H1 (cell line): ENCODE data around the gene TMEM63C. TPM values are rescaled to one million over a fixed set of nuclear protein-coding genes. Genes with fewer than 3 reads are reported as not detected.

Experiments used
- CTCF ChIA-PET: fragments of 300-600 bp; sonication (Branson Sonifier 250); formaldehyde crosslinking; loops from one replicate; lab custom pipeline; 2021; ENCODE audit not compliant: partially characterized antibody; lab: Charles Lee
- POLR2A ChIA-PET: fragments of 300-600 bp; sonication (Branson Sonifier 250); formaldehyde crosslinking; loops from one replicate; lab custom pipeline; 2021; ENCODE audit warnings: inconsistent platforms; ENCODE audit not compliant: partially characterized antibody; lab: Charles Lee
- DNase-seq, 2 experiments: peaks; one replicate each; pipeline versions ENCODE4 v3.0.0 to v3.0.0-alpha.2; 2010 to 2022; ENCODE audit warnings: low spot score in 2 of 2, low read depth in 1 of 2, mixed read lengths in 1 of 2
- FAIRE-seq: peaks from 2 replicates; lab custom pipeline; 2011; peaks lifted over from hg19 to GRCh38; lab: Jason Lieb, UNC
- H2AFZ ChIP-seq: 2 replicates; pipeline ENCODE4 v1.8.1; 2012; ENCODE audit warnings: low read length, inconsistent platforms
- H2AK5ac ChIP-seq: 2 replicates; pipeline ENCODE4 v1.6.1; 2013; ENCODE audit warnings: low read depth, low read length
- H2BK120ac ChIP-seq: replicated peaks from 2 replicates; pipeline ENCODE3; 2013; ENCODE audit warnings: low read depth, low read length, inconsistent platforms
- H2BK12ac ChIP-seq: 2 replicates; pipeline ENCODE4 v1.6.1; 2013; ENCODE audit warnings: low read depth, low read length
- H2BK15ac ChIP-seq: 2 replicates; pipeline ENCODE4 v1.6.1; 2013; ENCODE audit warnings: low read length
- H2BK20ac ChIP-seq: 2 replicates; pipeline ENCODE4 v1.6.1; 2013; ENCODE audit warnings: low read length
- H2BK5ac ChIP-seq: 2 replicates; pipeline ENCODE4 v1.6.1; 2013; ENCODE audit warnings: low read depth, low read length
- H3K14ac ChIP-seq: 2 replicates; pipeline ENCODE4 v1.6.1; 2013; ENCODE audit warnings: inconsistent platforms; ENCODE audit not compliant: insufficient read length
- H3K18ac ChIP-seq: 2 replicates; pipeline ENCODE4 v1.6.1; 2013; ENCODE audit warnings: low read length; ENCODE audit errors: extremely low read depth
- H3K23ac ChIP-seq: 2 replicates; pipeline ENCODE4 v1.6.1; 2013; ENCODE audit warnings: inconsistent platforms; ENCODE audit not compliant: insufficient read length
- H3K23me2 ChIP-seq: 2 replicates; pipeline ENCODE4 v1.6.1; 2013; ENCODE audit warnings: low read depth, low read length
- H3K27ac ChIP-seq: 2 replicates; pipeline ENCODE4 v1.6.1; 2011; ENCODE audit warnings: low read depth, low read length, inconsistent platforms
- H3K27me3 ChIP-seq, 4 experiments: replicated peaks in 1 of 4; 1 replicate in 1 of 4; 2 replicates in 3 of 4; pipeline versions ENCODE4 v1.6.1 to v1.8.1; 2011 to 2013; ENCODE audit warnings: low read length in 3 of 4, mild to moderate bottlenecking in 3 of 4, inconsistent platforms in 2 of 4, mixed read lengths in 2 of 4, moderate library complexity in 1 of 4; ENCODE audit not compliant: control insufficient read depth in 3 of 4, insufficient read depth in 3 of 4; ENCODE audit errors: extremely low read depth in 1 of 4
- H3K36me3 ChIP-seq, 4 experiments: 2 replicates each; pipeline versions ENCODE4 v1.6.1 to v1.8.1; 2011 to 2013; ENCODE audit warnings: mild to moderate bottlenecking in 4 of 4, low read length in 3 of 4, moderate library complexity in 2 of 4, control low read depth in 1 of 4, inconsistent platforms in 1 of 4; ENCODE audit not compliant: insufficient read depth in 4 of 4, control insufficient read depth in 2 of 4
- H3K4ac ChIP-seq: replicated peaks from 2 replicates; pipeline ENCODE3; 2013; ENCODE audit warnings: low read length, low read depth, mixed read lengths, inconsistent platforms; ENCODE audit not compliant: insufficient read length
- H3K4me1 ChIP-seq, 4 experiments: replicated peaks in 1 of 4; 1 replicate in 1 of 4; 2 replicates in 3 of 4; pipeline versions ENCODE4 v1.6.1 to v1.8.1; 2011 to 2013; ENCODE audit warnings: low read length in 3 of 4, inconsistent platforms in 2 of 4, mixed read lengths in 1 of 4; ENCODE audit not compliant: insufficient read depth in 4 of 4, control insufficient read depth in 3 of 4
- H3K4me2 ChIP-seq, 2 experiments: 2 replicates each; pipeline versions ENCODE4 v1.6.1 to v1.8.1; 2011 to 2013; ENCODE audit warnings: low read depth in 2 of 2, low read length in 2 of 2, control low read depth in 1 of 2, inconsistent platforms in 1 of 2, mild to moderate bottlenecking in 1 of 2; ENCODE audit not compliant: insufficient read depth in 1 of 2
- H3K4me3 ChIP-seq, 4 experiments: fragments of 200-600, 300-600 bp in 1 of 4; sonication (generic), shearing (Covaris generic), sonication (Bioruptor Twin) in 1 of 4; 2 replicates each; pipeline versions ENCODE4 v1.5.1 to v1.8.1; 2011 to 2016; ENCODE audit warnings: low read length in 4 of 4, low read depth in 3 of 4, control low read depth in 2 of 4, inconsistent platforms in 2 of 4, mild to moderate bottlenecking in 2 of 4, mixed read lengths in 1 of 4, moderate library complexity in 1 of 4; ENCODE audit not compliant: insufficient read depth in 2 of 4; ENCODE audit errors: extremely low read depth in 1 of 4
- H3K56ac ChIP-seq: replicated peaks from 2 replicates; pipeline ENCODE3; 2013; ENCODE audit warnings: low read depth, mild to moderate bottlenecking, mixed read lengths, low read length, inconsistent platforms; ENCODE audit not compliant: insufficient read length
- H3K79me1 ChIP-seq: 2 replicates; pipeline ENCODE4 v1.6.1; 2013; ENCODE audit warnings: low read depth, low read length, control low read depth
- H3K79me2 ChIP-seq, 2 experiments: 2 replicates each; pipeline versions ENCODE4 v1.6.1 to v1.8.1; 2012 to 2013; ENCODE audit warnings: low read length in 2 of 2, mild to moderate bottlenecking in 2 of 2, inconsistent platforms in 1 of 2; ENCODE audit not compliant: insufficient read depth in 2 of 2, control insufficient read depth in 1 of 2
- H3K9ac ChIP-seq, 4 experiments: replicated peaks in 1 of 4; 1 replicate in 1 of 4; 2 replicates in 3 of 4; pipeline versions ENCODE4 v1.6.1 to v1.8.1; 2011 to 2013; ENCODE audit warnings: low read depth in 3 of 4, low read length in 3 of 4, control low read depth in 2 of 4, mild to moderate bottlenecking in 2 of 4, moderate library complexity in 2 of 4, inconsistent platforms in 1 of 4; ENCODE audit errors: extremely low read depth in 1 of 4
- H3K9me3 ChIP-seq, 2 experiments: 2 replicates each; pipeline versions ENCODE4 v1.6.1 to v1.8.1; 2012 to 2013; ENCODE audit warnings: mild to moderate bottlenecking in 2 of 2, moderate library complexity in 2 of 2, control low read depth in 1 of 2, inconsistent platforms in 1 of 2, low read depth in 1 of 2, low read length in 1 of 2, mixed read lengths in 1 of 2; ENCODE audit not compliant: insufficient read depth in 2 of 2
- H4K20me1 ChIP-seq, 2 experiments: replicated peaks in 1 of 2; 2 replicates each; pipeline versions ENCODE3 to v1.8.1; 2011 to 2013; ENCODE audit warnings: inconsistent platforms in 2 of 2, low read length in 2 of 2, mild to moderate bottlenecking in 1 of 2; ENCODE audit not compliant: insufficient read depth in 2 of 2, control insufficient read depth in 1 of 2
- H4K5ac ChIP-seq: 2 replicates; pipeline ENCODE4 v1.6.1; 2013; ENCODE audit warnings: low read length, low read depth, mixed read lengths, inconsistent platforms; ENCODE audit not compliant: insufficient read length
- H4K8ac ChIP-seq: 2 replicates; pipeline ENCODE4 v1.8.0; 2013; ENCODE audit warnings: mild to moderate bottlenecking, moderate library complexity, low read length, inconsistent platforms; ENCODE audit not compliant: insufficient read depth; ENCODE audit errors: extremely low read depth
- H4K91ac ChIP-seq: replicated peaks from 2 replicates; pipeline ENCODE3; 2013; ENCODE audit warnings: low read length, mixed read lengths, inconsistent platforms; ENCODE audit not compliant: insufficient read length
- ASH2L ChIP-seq: fragments of 200-600, 300-600 bp; sonication (generic); IDR thresholded peaks from one replicate; pipeline ENCODE4 v1.7.1; 2017; ENCODE audit warnings: low read length
- CHD2 ChIP-seq: IDR thresholded peaks from 2 replicates; pipeline ENCODE4 v1.6.1; 2012; ENCODE audit warnings: low read length, improper control_type of control experiment
- KDM1A ChIP-seq: fragments of 200-600, 300-600 bp; sonication (generic); IDR thresholded peaks from 2 replicates; pipeline ENCODE4 v1.7.1; 2016; ENCODE audit warnings: mild to moderate bottlenecking, low read length, borderline replicate concordance
- POLR2A ChIP-seq, 2 experiments: IDR thresholded peaks; 1 replicate in 1 of 2; 2 replicates in 1 of 2; pipeline ENCODE4 v1.6.1; 2011; ENCODE audit warnings: low read depth in 2 of 2, low read length in 2 of 2, mild to moderate bottlenecking in 2 of 2; ENCODE audit errors: control extremely low read depth in 1 of 2
- RFX5 ChIP-seq: IDR thresholded peaks from 2 replicates; pipeline ENCODE4 v1.6.1; 2011; ENCODE audit warnings: low read depth, low read length, improper control_type of control experiment, borderline replicate concordance
- SP4 ChIP-seq: IDR thresholded peaks from 2 replicates; pipeline ENCODE4 v1.6.1; 2012; ENCODE audit warnings: low read length, inconsistent platforms
- TAF1 ChIP-seq: IDR thresholded peaks from 2 replicates; pipeline ENCODE4 v1.6.1; 2011; ENCODE audit warnings: mild to moderate bottlenecking, low read depth, low read length
- YY1 ChIP-seq: IDR thresholded peaks from 2 replicates; pipeline ENCODE4 v1.6.1; 2011; ENCODE audit warnings: low read depth, mild to moderate bottlenecking, low read length
- WGBS, 2 experiments: shearing (Covaris generic) in 1 of 2; methylation state at CpG; one replicate each; pipeline versions ENCODE4 v1.1.6 to v1.1.7; 2013 to 2015; ENCODE audit warnings: low lambda C conversion rate in 2 of 2, mixed read lengths in 2 of 2, inconsistent platforms in 1 of 2, low coverage in 1 of 2, missing lambda C conversion rate in 1 of 2; ENCODE audit not compliant: insufficient replicate concordance in 2 of 2, insufficient coverage in 1 of 2, insufficient read length in 1 of 2; ENCODE audit errors: extremely low coverage in 1 of 2, missing lambda C conversion rate in 1 of 2; 5-methylcytosine and 5-hydroxymethylcytosine counted together
- polyA plus RNA-seq, 7 experiments: library from polyadenylated mRNA; depleted of rRNA in 3 of 7; stranded (reverse) in 5 of 7; unstranded in 2 of 7; fragments of >200 nt in 5 of 7; fragments of 200-250 nt in 2 of 7; gene quantifications; 1 replicate in 5 of 7; 2 replicates in 1 of 7; 4 replicates in 1 of 7; pipeline versions ENCODE4 v1.2.1 to v1.2.3, GENCODE V29; 2011 to 2013; ENCODE audit warnings: missing spikeins in 2 of 7, mixed read lengths in 2 of 7
- total RNA-seq: library from RNA; stranded (reverse); fragmentation: NEBNext Ultra II Directional; extraction: Animal tissue kit (Norgen Biotek cat#: 25700); gene quantifications from 2 replicates; pipeline ENCODE4 v1.2.1, GENCODE V29; 2021

The TMEM63C gene
- total and polyA plus RNA-seq, 2 of the 8 experiments (the other 6 are each of a cell fraction or from before 2014, with no cell fraction given): 3.0 to 7.6 TPM

GRCh38 chr14:77212097-77212870 lies 30.7 kb downstream of the TMEM63C start:
- Histone ChIP-seq H4K20me1 (peaks cover 2 to 7% of the 10 kb centered on the region in 2 experiments), H3K79me2 (no peaks in the 10 kb centered on the region), H3K18ac (no peak overlapping the region), H2AK5ac (no peak overlapping the region), H3K4me3 (no peak overlapping the region), H3K56ac (no peak overlapping the region), H3K4me1 (peaks cover 0 to 7% (median 3%) of the 10 kb centered on the region in 4 experiments; a peak in 5 of 7 replicates), H3K36me3 (no peaks in the 10 kb centered on the region), H3K23ac (no peak overlapping the region), H4K5ac (no peak overlapping the region), H2AFZ (no peak overlapping the region), H2BK12ac (no peak overlapping the region), H3K27ac (no peak overlapping the region), H3K4me2 (no peak overlapping the region), H3K23me2 (no peaks in the 10 kb centered on the region), H3K79me1 (no peaks in the 10 kb centered on the region), H4K8ac (no peak overlapping the region), H2BK15ac (no peak overlapping the region), H2BK120ac (no peak overlapping the region), H3K9ac (peak overlapping the region in 1 of 4 experiments; percentile 4; a peak in 1 of 7 replicates), H2BK5ac (no peak overlapping the region), H3K4ac (no peak overlapping the region), H3K14ac (no peak overlapping the region), H2BK20ac (no peak overlapping the region), H3K9me3 (no peaks in the 10 kb centered on the region), H4K91ac (no peak overlapping the region), H3K27me3 (no peaks in the 10 kb centered on the region)
- CTCF ChIA-PET: interaction anchor here (0.9 to 19.8 kb wide), 31 partner anchors 8 to 340 kb away, joined by 3 to 233 read pairs (median 9); partner anchors contain the start of genes NGB, TMEM63C and ZDHHC22
- FAIRE-seq (no peak), DNase-seq (no peak)
- TF ChIP-seq SP4 (no peak), KDM1A (no peak), CHD2 (no peak), YY1 (no peak), POLR2A (IDR thresholded peaks at IDR 0.05; ENCODE audit: control extremely low read depth in 1 of 2, low read depth in 2 of 2, low read length in 2 of 2) (no peak), ASH2L (no peak), RFX5 (no peak), TAF1 (no peak)
- POLR2A ChIA-PET: interaction anchor here (1.3 to 1.7 kb wide), 2 partner anchors 8 to 63 kb away, joined by 3 to 9 read pairs; no protein-coding TSS in a partner anchor
- WGBS, 2 experiments: 97% methylated on average over 4 of the region's 4 CpGs; no CpG with 5 or more reads in 1 of the 2 experiments
